Stimulated activated CD4-positive, alpha-beta T cell treated with anti-CD3 and anti-CD28 coated beads, Interleukin-4, amount 100 ng/mL, for 4 hours (primary cell): ENCODE results near the gene TRIP10.
"Not testable (repeated sequence)": the region's sequence is repeated elsewhere in the genome, so short reads cannot be mapped to it uniquely, and the experiment has no call there.

Experiments used
- DNase-seq, 2 experiments: peaks; one replicate each; pipeline ENCODE4 v3.0.0-alpha.2; 2020

The TRIP10 gene

GRCh38 chr19:6744381-6745301 lies 5.2 kb downstream of the TRIP10 start:
- DNase-seq = no peak

DNA sequence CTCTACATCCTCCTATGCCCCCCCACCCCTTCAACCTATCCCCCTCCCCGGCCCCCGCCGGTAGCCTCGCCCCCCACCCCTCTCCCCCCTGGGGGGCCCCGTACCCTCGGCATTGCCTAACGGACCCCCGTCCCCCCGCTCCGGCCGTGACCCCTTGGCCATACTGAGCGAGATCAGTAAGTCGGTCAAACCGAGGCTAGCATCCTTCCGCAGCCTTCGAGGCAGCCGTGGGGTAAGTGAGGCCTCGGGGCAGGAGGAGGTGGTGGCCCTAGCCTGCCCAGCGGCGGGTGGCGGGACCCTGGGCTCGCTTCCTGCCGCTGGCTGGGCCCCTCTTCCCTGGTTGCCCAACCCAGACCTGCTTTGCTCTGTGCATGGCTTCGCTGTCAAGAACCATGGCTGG lies 6.5 kb downstream of the TRIP10 start:
- no peak for DNase-seq

GRCh38 chr19:6748543-6748942 lies 9.1 kb downstream of the TRIP10 start:
- DNase-seq = not testable (repeated sequence)

GRCh38 chr19:6750062-6750461 lies 10.6 kb downstream of the TRIP10 start:
- no peak for DNase-seq

DNA sequence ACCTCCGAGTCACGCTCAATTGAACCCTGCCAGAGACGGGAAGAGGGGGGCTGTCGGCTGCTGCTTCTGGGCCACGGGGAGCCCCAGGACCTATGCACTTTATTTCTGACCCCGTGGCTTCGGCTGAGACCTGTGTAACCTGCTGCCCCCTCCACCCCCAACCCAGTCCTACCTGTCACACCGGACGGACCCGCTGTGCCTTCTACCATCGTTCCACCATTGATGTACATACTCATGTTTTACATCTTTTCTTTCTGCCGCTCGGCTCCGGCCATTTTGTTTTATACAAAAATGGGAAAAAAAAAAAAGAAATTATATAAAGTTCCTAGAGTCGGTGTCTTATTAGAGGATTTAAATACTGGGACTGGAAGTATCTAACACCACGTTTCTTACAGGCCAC lies 11.7 kb downstream of the TRIP10 start:
- no peak for DNase-seq

DNA sequence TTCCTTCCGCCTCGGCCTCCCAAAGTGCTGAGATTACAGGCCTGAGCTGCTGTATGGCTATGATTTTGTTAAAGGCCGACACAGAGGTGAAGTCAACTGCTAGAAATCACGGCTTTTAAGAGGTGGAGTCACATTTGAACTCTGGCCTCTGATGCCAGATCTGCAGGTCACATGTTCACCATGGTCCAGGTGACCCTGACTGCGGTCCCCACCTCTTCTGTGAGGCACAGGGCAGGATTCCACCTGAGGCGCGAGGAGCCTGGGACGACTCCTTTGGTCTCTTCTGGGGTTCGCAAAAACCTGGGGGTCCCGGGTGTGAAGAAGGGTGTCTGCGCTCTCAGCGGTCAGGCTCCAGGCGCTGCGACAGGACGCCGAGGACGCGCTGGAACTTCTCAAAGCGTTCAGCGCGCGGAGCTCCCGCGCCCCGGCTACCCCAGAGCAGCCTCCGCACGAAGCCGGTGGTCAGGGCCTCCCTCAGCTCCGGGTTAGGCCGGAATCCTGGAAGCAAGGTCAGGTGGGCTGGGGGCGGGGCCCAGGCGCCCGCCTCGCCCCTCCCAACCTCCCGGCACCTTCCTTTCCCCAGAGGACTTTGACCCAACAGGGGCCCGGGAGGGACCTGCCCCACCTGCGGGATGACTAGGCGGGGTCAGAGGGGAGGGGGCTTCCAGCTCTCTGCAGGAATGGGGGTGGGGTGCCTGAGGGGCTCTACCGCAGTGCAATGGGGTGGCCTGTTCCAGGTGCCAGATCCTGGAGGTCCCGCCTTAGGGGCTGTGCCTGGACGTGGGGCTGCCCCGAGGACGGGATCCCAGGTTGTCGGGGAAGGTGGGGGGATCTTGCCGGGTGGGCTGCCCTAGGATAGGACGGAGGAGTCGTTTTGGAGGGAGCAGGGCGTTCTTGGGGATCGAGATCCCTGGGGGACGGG lies 13.0 kb downstream of the TRIP10 start:
- DNase-seq = no peak

GRCh38 chr19:6753178-6754031 lies 13.9 kb downstream of the TRIP10 start:
- DNase-seq = peak; percentile 79 to 80

GRCh38 chr19:6754136-6754535 lies 14.7 kb downstream of the TRIP10 start:
- DNase-seq = no peak

DNA sequence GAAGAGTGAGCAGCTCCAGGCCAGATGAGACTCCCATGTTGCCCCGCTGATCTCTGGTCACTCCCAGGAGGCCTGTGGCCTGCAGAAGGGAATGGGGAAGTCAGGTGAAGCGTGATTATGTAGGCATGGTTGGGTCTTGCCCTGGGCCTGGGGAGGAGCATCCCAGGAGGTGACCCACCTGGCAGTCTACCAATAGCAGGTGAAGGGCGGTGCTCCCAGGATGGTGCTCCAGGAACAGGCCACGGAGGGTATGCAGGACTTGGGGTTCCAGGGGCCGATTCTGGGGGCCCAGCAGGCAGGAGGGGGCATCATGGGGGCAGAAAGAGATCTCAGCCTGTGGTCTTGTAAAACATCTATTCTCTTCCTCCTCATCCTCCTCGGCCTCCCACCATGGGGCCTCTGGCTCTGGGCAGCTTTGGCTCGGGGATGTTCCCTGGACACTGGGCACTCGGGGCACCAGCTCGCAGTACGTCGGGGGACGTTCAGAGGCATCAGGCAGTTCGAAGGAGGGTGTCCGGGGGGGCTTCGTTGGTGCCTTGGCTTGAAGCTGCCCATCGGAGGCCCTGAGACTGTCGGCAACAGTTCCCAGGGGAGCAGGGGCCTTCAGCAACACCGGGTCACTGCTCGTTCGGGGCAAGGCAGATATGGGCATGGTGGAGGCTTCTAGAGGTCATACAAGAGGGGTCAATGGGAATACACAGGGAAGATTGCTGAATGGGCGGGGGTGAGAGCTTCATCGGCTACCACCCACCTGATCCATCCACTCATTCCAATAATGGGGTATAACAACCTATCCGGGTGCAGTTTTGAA lies 15.4 kb downstream of the TRIP10 start:
- DNase-seq = no peak

- DNase-seq = no peak
Measured at GRCh38 chr19:6760606-6761005, 21.1 kb downstream of the TRIP10 start.

DNA sequence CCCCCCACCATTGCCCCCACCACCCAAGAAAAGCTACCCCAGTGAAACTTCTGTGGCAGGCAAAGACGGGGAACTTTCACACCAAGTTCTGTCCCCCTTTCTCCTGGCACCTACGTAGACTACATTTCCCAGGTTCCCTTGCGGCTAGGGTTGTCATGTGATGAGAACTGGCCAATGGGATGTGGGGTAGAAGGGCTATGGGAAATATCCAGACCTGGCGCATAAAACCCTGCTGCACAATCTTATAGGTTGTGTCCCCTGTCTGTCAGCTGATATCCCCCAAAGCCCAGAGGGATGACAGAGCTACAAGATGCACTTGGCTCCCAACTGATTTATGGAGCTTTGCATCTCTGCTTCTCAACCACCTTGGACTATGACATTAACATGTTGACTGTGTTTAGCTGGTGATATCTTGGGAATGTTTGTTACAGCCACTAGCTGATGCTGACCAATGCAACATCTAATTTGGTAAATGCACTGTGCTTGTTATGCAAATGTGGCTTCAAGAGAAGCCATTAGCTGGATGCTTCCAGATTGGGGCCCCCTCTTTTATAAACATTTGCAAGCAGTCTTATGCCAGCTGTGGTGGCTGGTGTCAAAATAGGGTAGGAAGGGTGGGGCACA lies 21.7 kb downstream of the TRIP10 start:
- no peak for DNase-seq

DNA sequence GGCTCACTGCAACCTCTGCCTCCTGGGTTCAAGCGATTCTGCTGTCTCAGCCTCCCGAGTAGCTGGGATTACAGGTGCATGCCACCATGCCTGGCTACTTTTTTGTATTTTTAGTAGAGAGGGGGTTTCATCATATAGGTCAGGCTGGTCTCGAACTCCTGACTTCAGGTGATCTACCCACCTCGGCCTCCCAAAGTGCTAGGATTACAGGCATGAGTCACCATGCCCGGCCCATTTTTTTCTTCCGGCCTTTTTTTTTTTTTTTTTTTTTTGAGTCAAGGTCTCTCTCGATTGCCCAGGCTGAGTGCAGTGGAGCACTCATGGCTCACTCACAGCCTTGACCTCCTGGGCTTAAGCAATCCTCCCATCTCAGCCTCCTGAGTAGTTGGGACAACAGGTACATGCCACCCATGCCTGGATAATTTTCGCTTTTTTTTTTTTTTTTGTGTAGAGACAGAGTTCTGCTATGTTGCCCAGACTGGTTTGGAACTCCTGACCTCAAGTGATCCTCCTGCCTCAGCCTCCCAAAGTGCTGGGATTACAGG lies 22.8 kb downstream of the TRIP10 start:
- DNase-seq = not testable (repeated sequence)

GRCh38 chr19:6765738-6766356 lies 26.4 kb downstream of the TRIP10 start:
- DNase-seq = no peak

GRCh38 chr19:6766357-6767080 lies 27.0 kb downstream of the TRIP10 start:
- no peak for DNase-seq

GRCh38 chr19:6767081-6767356 lies 27.5 kb downstream of the TRIP10 start:
- DNase-seq = no peak

DNA sequence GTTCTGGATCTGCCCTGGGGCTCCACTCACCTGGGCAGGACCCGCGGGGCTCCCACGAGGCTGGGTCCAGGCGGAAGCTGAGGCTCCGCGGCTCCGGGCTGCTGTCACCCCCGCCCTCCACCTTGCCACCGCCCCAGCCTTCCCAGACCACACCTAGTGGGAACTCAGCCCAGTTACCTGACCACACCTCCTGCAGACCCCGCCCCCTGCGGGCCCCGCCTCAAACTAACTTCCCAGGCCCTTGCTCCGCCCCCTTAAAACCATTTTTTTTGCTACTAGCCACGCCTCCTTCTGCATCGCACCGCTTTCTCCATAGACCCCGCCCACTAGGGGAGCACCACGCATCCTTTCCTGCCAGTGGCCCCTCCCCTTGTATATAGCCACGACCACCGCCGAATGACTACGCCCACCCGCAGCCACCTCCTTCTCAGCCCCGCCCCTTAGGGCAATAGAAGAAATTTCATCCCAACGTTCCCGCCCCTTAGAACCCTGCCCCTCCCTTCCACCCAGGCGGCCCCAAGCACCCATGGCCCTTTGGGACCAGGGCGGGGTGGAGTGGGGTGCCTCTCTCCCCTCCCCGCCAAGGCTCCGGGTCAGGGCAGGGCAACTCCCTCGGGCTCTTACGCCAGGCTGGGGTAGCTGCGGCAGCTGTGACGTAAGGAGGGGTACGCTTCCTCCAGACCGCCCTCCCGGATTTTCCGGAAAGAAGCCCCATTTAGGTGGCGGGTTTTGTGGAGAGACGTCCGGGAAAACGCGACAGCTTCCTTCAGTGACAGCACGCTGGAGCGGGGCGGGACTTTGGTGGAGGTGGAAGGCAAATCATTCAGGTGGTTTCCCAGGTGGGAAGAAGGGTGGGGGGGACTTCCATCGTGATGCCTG lies 28.1 kb downstream of the TRIP10 start, which contains the start of gene SH2D3A:
TSS of gene SH2D3A (minus strand) at position 79 of the 879 bp plus-strand sequence. CDS start 3,687 bp downstream, outside the sequence.
- peak; percentile 90 to 95 for DNase-seq

DNA sequence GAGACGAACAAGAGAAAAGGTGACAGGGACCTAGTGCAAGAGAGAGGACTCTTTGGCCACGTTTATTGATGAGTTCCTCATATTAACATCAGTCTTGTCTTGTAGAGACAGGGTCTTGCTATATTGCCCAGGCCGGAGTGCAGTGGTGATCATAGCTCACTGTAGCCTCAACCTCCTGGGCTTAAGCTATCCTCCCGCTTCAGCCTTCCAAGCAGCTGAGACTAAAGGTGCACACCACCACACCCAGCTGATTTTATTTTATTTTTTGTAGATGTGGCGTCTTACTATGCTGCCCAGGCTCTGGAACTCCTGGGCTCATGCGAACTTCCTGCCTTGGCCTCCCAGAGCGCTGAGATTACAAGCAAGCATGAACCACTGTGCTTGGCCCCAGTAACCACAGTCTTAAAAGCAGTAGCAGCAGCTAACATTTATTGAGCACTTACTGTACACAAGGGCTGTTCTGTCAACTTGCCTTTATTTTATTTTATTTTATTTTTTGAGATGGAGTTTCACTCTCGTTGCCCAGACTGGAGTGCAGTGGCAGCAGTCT lies 28.8 kb downstream of the TRIP10 start:
- DNase-seq = no peak

DNA sequence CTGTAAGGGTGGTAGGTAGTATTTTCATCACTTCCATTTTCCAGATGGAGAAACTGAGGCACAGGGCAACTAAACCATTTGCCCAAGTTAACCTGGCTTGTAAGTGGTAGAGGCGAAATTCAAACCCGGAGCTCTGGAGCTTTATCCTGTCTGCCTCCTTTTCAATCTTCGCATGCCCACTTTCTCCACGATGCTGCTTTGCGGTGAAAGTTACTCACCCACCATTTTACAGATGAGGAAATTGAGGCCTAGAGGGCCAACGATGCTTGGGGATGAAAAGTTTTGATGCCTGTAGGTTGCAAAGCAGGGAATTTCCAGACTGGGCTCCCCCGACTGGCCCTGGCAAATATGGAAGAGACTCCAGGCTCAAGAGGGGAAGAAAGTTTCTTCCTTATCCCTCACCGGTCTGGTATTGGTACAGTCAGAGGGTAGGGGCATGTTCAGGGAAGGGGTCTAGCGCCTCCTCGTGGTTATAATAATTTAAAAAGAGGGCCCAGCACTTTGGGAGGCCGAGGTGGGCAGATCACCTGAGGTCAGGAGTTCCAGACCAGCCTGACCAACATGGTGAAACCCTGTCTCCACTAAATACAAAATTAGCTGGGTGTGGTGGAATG lies 29.6 kb downstream of the TRIP10 start:
- no peak for DNase-seq
